Measurements from ENCODE around the gene FBXW8.

The FBXW8 gene

DNA sequence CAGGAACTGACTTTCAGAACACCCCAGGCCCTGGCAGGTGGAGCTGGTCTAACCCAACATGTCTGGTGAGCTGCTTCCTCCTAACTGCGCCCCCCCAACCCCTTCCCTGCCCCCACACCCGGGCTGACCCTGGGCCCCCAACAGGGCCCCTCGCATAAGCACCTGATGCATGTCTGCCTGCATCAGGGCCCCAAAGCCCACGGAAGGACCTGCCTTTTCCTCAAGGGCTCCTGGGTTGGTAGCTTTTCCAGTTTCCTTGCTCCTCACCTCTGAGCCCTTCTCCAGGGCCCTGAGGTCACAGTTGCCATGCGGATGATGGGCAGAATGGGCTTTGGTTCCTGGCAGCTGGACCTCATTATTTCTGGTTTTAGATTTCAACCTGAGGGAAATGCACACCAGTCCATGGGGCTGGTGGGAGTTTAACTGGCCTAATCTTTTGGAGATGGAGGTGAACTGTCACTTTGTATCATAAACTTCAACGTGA is 170.0 kb downstream of the FBXW8 start:
- DNase-seq (ENCODE audit: low read depth) = no peak
